ENCODE measurements around the gene CREB5.

Gene CREB5

GRCh38 chr7:28602282-28602681 lies 190.0 kb downstream of the CREB5 start:
- H3K4me3 ChIP-seq (ENCODE audit: low read depth, low read length) = no peak overlapping the region
- TF ChIP-seq CTCF (IDR thresholded peaks at IDR 0.05; ENCODE audit: low read depth, low read length, missing control alignments) = no peak
- no peak for DNase-seq (ENCODE audit: low read depth)

- no peak for TF ChIP-seq CTCF (IDR thresholded peaks at IDR 0.05; ENCODE audit: low read depth, low read length, missing control alignments)
- DNase-seq (ENCODE audit: low read depth) = no peak
- H3K4me3 ChIP-seq (ENCODE audit: low read depth, low read length) = no peak overlapping the region
These were observed 193.2 kb downstream of the CREB5 start for GRCh38 chr7:28605427-28606085.

- no peak overlapping the region for H3K4me3 ChIP-seq (ENCODE audit: low read depth, low read length)
- no peak for TF ChIP-seq CTCF (IDR thresholded peaks at IDR 0.05; ENCODE audit: low read depth, low read length, missing control alignments)
- DNase-seq (ENCODE audit: low read depth) = no peak
These were observed 194.1 kb downstream of the CREB5 start for GRCh38 chr7:28606421-28606820.

GRCh38 chr7:28607855-28608193 lies 195.5 kb downstream of the CREB5 start:
- no peak overlapping the region for H3K4me3 ChIP-seq (ENCODE audit: low read depth, low read length)
- TF ChIP-seq CTCF (IDR thresholded peaks at IDR 0.05; ENCODE audit: low read depth, low read length, missing control alignments) = no peak
- DNase-seq (ENCODE audit: low read depth) = no peak

GRCh38 chr7:28608237-28608656 lies 195.9 kb downstream of the CREB5 start:
- H3K4me3 ChIP-seq (ENCODE audit: low read depth, low read length) = no peak overlapping the region
- DNase-seq (ENCODE audit: low read depth) = no peak
- no peak for TF ChIP-seq CTCF (IDR thresholded peaks at IDR 0.05; ENCODE audit: low read depth, low read length, missing control alignments)

GRCh38 chr7:28608731-28609130 lies 196.4 kb downstream of the CREB5 start:
- DNase-seq (ENCODE audit: low read depth) = no peak

More at GRCh38 chr7:28608731-28609130, 196.4 kb downstream of the CREB5 start:
- H3K4me3 ChIP-seq (ENCODE audit: low read depth, low read length) = no peak overlapping the region
- no peak for TF ChIP-seq CTCF (IDR thresholded peaks at IDR 0.05; ENCODE audit: low read depth, low read length, missing control alignments)
